B cell (primary cell): ENCODE measurements around the gene ZNF407. TPM values are rescaled to one million over a fixed set of nuclear protein-coding genes. Genes with fewer than 3 reads are reported as not detected.

Source experiments
- ATAC-seq: fragments of 200-7000 bp; cut with Tn5 transposase; one replicate; pipeline ENCODE4 v1.10.0; 2021; ENCODE audit warnings: low read depth, mild to moderate bottlenecking, moderate number of reproducible peaks, moderate library complexity
- CTCF ChIA-PET: fragments of 350-600 bp; sonication (Branson Sonifier 250); formaldehyde crosslinking; loops from one replicate; lab custom pipeline; 2021; ENCODE audit warnings: antibody characterized with exemption, inconsistent platforms; lab: Charles Lee
- POLR2A ChIA-PET: fragments of 350-600 bp; sonication (Branson Sonifier 250); formaldehyde crosslinking; loops from one replicate; lab custom pipeline; 2021; ENCODE audit warnings: antibody characterized with exemption; lab: Charles Lee
- DNase-seq: peaks from one replicate; pipeline ENCODE4 v3.0.0; 2013
- H2AFZ ChIP-seq: 2 replicates; pipeline ENCODE4 v1.6.1; 2012; ENCODE audit warnings: mild to moderate bottlenecking, low read depth, low read length; ENCODE audit not compliant: insufficient read depth, poor library complexity, severe bottlenecking
- H3K27ac ChIP-seq, 2 donors: 1 replicate in 1 of 2; 2 replicates in 1 of 2; pipeline ENCODE4 v1.5.1; 2012 to 2013; ENCODE audit warnings: low read length in 2 of 2, mild to moderate bottlenecking in 2 of 2, moderate library complexity in 1 of 2
- H3K27me3 ChIP-seq, 4 experiments: fragments of 200-600 bp in 1 of 4; sonication (generic) in 1 of 4; replicated peaks in 1 of 4; 1 replicate in 2 of 4; 2 replicates in 2 of 4; pipeline versions ENCODE4 v1.6.1 to v1.7.0; 2013 to 2016; ENCODE audit warnings: low read length in 3 of 4, mild to moderate bottlenecking in 2 of 4, mixed read lengths in 1 of 4, moderate library complexity in 1 of 4; ENCODE audit not compliant: insufficient read depth in 4 of 4, control insufficient read depth in 3 of 4; ENCODE audit errors: control extremely low read depth in 1 of 4
- H3K36me3 ChIP-seq, 2 experiments: replicated peaks in 1 of 2; 1 replicate in 1 of 2; 2 replicates in 1 of 2; pipeline versions ENCODE4 v1.6.1 to v1.7.1; 2013; ENCODE audit warnings: low read length in 1 of 2; ENCODE audit not compliant: insufficient read depth in 2 of 2, control insufficient read depth in 1 of 2; ENCODE audit errors: control extremely low read depth in 1 of 2, extremely low read depth in 1 of 2
- H3K4me1 ChIP-seq, 2 donors: fragments of 200-600 bp in 1 of 2; sonication (generic) in 1 of 2; 1 replicate in 1 of 2; 2 replicates in 1 of 2; pipeline versions ENCODE4 v1.5.1 to v1.6.1; 2013 to 2017; ENCODE audit warnings: low read length in 2 of 2; ENCODE audit not compliant: control insufficient read depth in 2 of 2, insufficient read depth in 2 of 2
- H3K4me2 ChIP-seq: replicated peaks from 2 replicates; pipeline ENCODE3; 2012; ENCODE audit warnings: mild to moderate bottlenecking, low read depth, low read length; ENCODE audit not compliant: poor library complexity, severe bottlenecking
- H3K4me3 ChIP-seq, 5 experiments: fragments of 200-600 bp in 1 of 5; sonication (generic) in 1 of 5; 1 replicate in 3 of 5; 2 replicates in 2 of 5; pipeline versions ENCODE4 v1.5.1 to v1.7.0; 2011 to 2016; ENCODE audit warnings: low read length in 4 of 5, mild to moderate bottlenecking in 4 of 5, low read depth in 2 of 5, control low read depth in 1 of 5, moderate library complexity in 1 of 5; ENCODE audit not compliant: insufficient read depth in 1 of 5; ENCODE audit errors: control extremely low read depth in 1 of 5, extremely low read depth in 1 of 5
- H3K79me2 ChIP-seq: fragments of 200-600 bp; sonication (generic); one replicate; pipeline ENCODE4 v1.6.0; 2016; ENCODE audit warnings: low read length; ENCODE audit not compliant: control insufficient read depth, insufficient read depth
- H3K9ac ChIP-seq: fragments of 200-600 bp; sonication (generic); 2 replicates; pipeline ENCODE4 v1.6.1; 2017; ENCODE audit warnings: mild to moderate bottlenecking, low read length, moderate library complexity
- H3K9me3 ChIP-seq, 3 donors: one replicate each; pipeline versions ENCODE4 v1.6.1 to v1.7.1; 2013; ENCODE audit warnings: low read length in 2 of 3; ENCODE audit not compliant: control insufficient read depth in 2 of 3, insufficient read depth in 1 of 3; ENCODE audit errors: control extremely low read depth in 1 of 3
- H4K20me1 ChIP-seq: 2 replicates; pipeline ENCODE4 v1.6.0; 2012; ENCODE audit warnings: mild to moderate bottlenecking, low read length; ENCODE audit not compliant: insufficient read depth, control insufficient read depth, poor library complexity, severe bottlenecking
- H3K27ac Mint-ChIP-seq: one replicate; pipeline ENCODE4 v1.8.0; 2021; ENCODE audit warnings: mixed read lengths
- H3K27me3 Mint-ChIP-seq: one replicate; pipeline ENCODE4 v1.8.0; 2021; ENCODE audit warnings: mixed read lengths
- H3K4me1 Mint-ChIP-seq: one replicate; pipeline ENCODE4 v1.8.0; 2021; ENCODE audit warnings: mixed read lengths
- H3K4me3 Mint-ChIP-seq: one replicate; pipeline ENCODE4 v1.8.0; 2021; ENCODE audit warnings: mixed read lengths
- H3K9me3 Mint-ChIP-seq: one replicate; pipeline ENCODE4 v1.8.0; 2022; ENCODE audit warnings: mixed read lengths; ENCODE audit not compliant: insufficient read depth
- EZH2 ChIP-seq: IDR thresholded peaks from 2 replicates; pipeline ENCODE4 v1.6.1; 2012; ENCODE audit warnings: borderline replicate concordance, low read depth, mild to moderate bottlenecking, moderate library complexity, low read length; ENCODE audit not compliant: insufficient read depth, poor library complexity, severe bottlenecking
- WGBS: methylation state at CpG from one replicate; pipeline ENCODE4 v1.1.5; 2013; ENCODE audit warnings: missing lambda C conversion rate; ENCODE audit not compliant: insufficient coverage; 5-methylcytosine and 5-hydroxymethylcytosine counted together
- intact Hi-C: fragments of 100-400 bp; cut with micrococcal nuclease; formaldehyde crosslinking; loops from one replicate; pipeline ENCODE4 v1.10.0; 2022
- polyA plus RNA-seq: library from polyadenylated mRNA; depleted of rRNA; stranded (reverse); fragments of >200 nt; gene quantifications from 2 replicates; pipeline ENCODE4 v1.2.3, GENCODE V29; 2012
- total RNA-seq, 2 donors: library from RNA; stranded (reverse); fragments of 120-200 nt in 1 of 2; gene quantifications; 1 replicate in 1 of 2; 2 replicates in 1 of 2; pipeline versions ENCODE4 v1.2.3 to v1.2.4, GENCODE V29; 2013 to 2022
- TF ChIP-seq, protein P1 (sequence below): fragments of 200-600 bp; IDR thresholded peaks from one replicate; pipeline ENCODE4 v1.8.0; 2022; ENCODE audit warnings: antibody characterized with exemption, mild to moderate bottlenecking

The ZNF407 gene
- total and polyA plus RNA-seq, 2 donors (not counting 1 experiment from before 2014, with no cell fraction given): 4.5 to 37.1 TPM

DNA sequence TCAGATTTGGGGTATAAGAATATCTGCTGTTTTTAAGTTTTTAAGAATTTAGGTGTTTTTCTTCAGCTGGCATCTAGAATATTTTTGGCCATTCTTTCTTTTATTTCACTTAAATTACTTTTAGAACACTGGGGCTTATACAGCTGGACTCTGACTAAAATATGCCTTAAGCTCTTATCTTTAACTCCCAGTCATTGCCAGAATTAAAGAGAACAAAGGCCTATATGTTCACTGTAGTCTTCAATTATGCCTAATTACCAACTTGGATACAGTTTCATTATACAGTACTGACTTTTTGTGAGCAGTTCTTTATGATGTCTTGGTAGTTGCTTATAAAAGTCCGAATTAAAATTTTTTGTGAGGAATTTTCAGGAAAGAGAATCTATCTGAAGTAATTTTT is 192.8 kb downstream of the ZNF407 start:
- 100% methylated on average over 1 of the region's 1 CpG for WGBS
- no peak overlapping the region for H3K9ac ChIP-seq
- CTCF ChIA-PET: no interaction called here
- no peaks in the 10 kb centered on the region for H3K79me2 ChIP-seq
- Mint-ChIP-seq H3K27ac (no peak overlapping the region), H3K4me1 (peaks cover under 1% of the 10 kb centered on the region), H3K27me3 (no peaks in the 10 kb centered on the region), H3K9me3 (no peaks in the 10 kb centered on the region), H3K4me3 (no peak overlapping the region)
- H3K9me3 ChIP-seq: no peaks in the 10 kb centered on the region
- H2AFZ ChIP-seq: no peak overlapping the region
- POLR2A ChIA-PET: no interaction called here
- H3K27me3 ChIP-seq: no peaks in the 10 kb centered on the region
- no peak overlapping the region for H3K4me2 ChIP-seq
- intact Hi-C loops: no loop called here
- H3K4me1 ChIP-seq: no peaks in the 10 kb centered on the region
- DNase-seq (no peak), ATAC-seq (no peak)
- no peaks in the 10 kb centered on the region for H4K20me1 ChIP-seq
- no peak overlapping the region for H3K27ac ChIP-seq
- H3K36me3 ChIP-seq: peaks cover 4 to 12% of the 10 kb centered on the region in 2 experiments
- TF ChIP-seq, protein P1, sequence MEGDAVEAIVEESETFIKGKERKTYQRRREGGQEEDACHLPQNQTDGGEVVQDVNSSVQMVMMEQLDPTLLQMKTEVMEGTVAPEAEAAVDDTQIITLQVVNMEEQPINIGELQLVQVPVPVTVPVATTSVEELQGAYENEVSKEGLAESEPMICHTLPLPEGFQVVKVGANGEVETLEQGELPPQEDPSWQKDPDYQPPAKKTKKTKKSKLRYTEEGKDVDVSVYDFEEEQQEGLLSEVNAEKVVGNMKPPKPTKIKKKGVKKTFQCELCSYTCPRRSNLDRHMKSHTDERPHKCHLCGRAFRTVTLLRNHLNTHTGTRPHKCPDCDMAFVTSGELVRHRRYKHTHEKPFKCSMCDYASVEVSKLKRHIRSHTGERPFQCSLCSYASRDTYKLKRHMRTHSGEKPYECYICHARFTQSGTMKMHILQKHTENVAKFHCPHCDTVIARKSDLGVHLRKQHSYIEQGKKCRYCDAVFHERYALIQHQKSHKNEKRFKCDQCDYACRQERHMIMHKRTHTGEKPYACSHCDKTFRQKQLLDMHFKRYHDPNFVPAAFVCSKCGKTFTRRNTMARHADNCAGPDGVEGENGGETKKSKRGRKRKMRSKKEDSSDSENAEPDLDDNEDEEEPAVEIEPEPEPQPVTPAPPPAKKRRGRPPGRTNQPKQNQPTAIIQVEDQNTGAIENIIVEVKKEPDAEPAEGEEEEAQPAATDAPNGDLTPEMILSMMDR: no peak
- no peak for TF ChIP-seq EZH2
- no peak overlapping the region for H3K4me3 ChIP-seq

- Histone ChIP-seq H3K9me3 (no peaks in the 10 kb centered on the region), H3K36me3 (peaks cover 4 to 12% of the 10 kb centered on the region in 2 experiments), H4K20me1 (no peaks in the 10 kb centered on the region), H2AFZ (no peak overlapping the region), H3K27ac (no peak overlapping the region), H3K27me3 (no peaks in the 10 kb centered on the region), H3K9ac (no peak overlapping the region), H3K4me1 (no peaks in the 10 kb centered on the region), H3K4me3 (no peak overlapping the region), H3K4me2 (no peak overlapping the region), H3K79me2 (no peaks in the 10 kb centered on the region)
- peaks cover 7% of the 10 kb centered on the region for H3K4me1 Mint-ChIP-seq
- ChIA-PET POLR2A (no interaction called here), CTCF (no interaction called here)
- no peak overlapping the region for H3K27ac Mint-ChIP-seq
- no peaks in the 10 kb centered on the region for H3K9me3 Mint-ChIP-seq
- H3K4me3 Mint-ChIP-seq: no peak overlapping the region
- WGBS: 90% methylated on average over 2 of the region's 8 CpGs
- ATAC-seq: no peak
- intact Hi-C loops: no loop called here
- no peaks in the 10 kb centered on the region for H3K27me3 Mint-ChIP-seq
- no peak for DNase-seq
- TF ChIP-seq EZH2: no peak
- TF ChIP-seq, protein P1: no peak
Measured at GRCh38 chr18:74791501-74792194, 194.0 kb downstream of the ZNF407 start.
